B cell (primary cell): ENCODE measurements around the gene ERC2. TPM values are rescaled to one million over a fixed set of nuclear protein-coding genes. Genes with fewer than 3 reads are reported as not detected.

ENCODE experiments used
- ATAC-seq: fragments of 200-7000 bp; cut with Tn5 transposase; one replicate; pipeline ENCODE4 v1.10.0; 2021; ENCODE audit warnings: low read depth, mild to moderate bottlenecking, moderate number of reproducible peaks, moderate library complexity
- CTCF ChIA-PET: fragments of 350-600 bp; sonication (Branson Sonifier 250); formaldehyde crosslinking; loops from one replicate; lab custom pipeline; 2021; ENCODE audit warnings: antibody characterized with exemption, inconsistent platforms; lab: Charles Lee
- POLR2A ChIA-PET: fragments of 350-600 bp; sonication (Branson Sonifier 250); formaldehyde crosslinking; loops from one replicate; lab custom pipeline; 2021; ENCODE audit warnings: antibody characterized with exemption; lab: Charles Lee
- DNase-seq: peaks from one replicate; pipeline ENCODE4 v3.0.0; 2013
- H2AFZ ChIP-seq: 2 replicates; pipeline ENCODE4 v1.6.1; 2012; ENCODE audit warnings: mild to moderate bottlenecking, low read depth, low read length; ENCODE audit not compliant: insufficient read depth, poor library complexity, severe bottlenecking
- H3K27ac ChIP-seq, 2 donors: 1 replicate in 1 of 2; 2 replicates in 1 of 2; pipeline ENCODE4 v1.5.1; 2012 to 2013; ENCODE audit warnings: low read length in 2 of 2, mild to moderate bottlenecking in 2 of 2, moderate library complexity in 1 of 2
- H3K27me3 ChIP-seq, 4 experiments: fragments of 200-600 bp in 1 of 4; sonication (generic) in 1 of 4; replicated peaks in 1 of 4; 1 replicate in 2 of 4; 2 replicates in 2 of 4; pipeline versions ENCODE4 v1.6.1 to v1.7.0; 2013 to 2016; ENCODE audit warnings: low read length in 3 of 4, mild to moderate bottlenecking in 2 of 4, mixed read lengths in 1 of 4, moderate library complexity in 1 of 4; ENCODE audit not compliant: insufficient read depth in 4 of 4, control insufficient read depth in 3 of 4; ENCODE audit errors: control extremely low read depth in 1 of 4
- H3K36me3 ChIP-seq, 2 experiments: replicated peaks in 1 of 2; 1 replicate in 1 of 2; 2 replicates in 1 of 2; pipeline versions ENCODE4 v1.6.1 to v1.7.1; 2013; ENCODE audit warnings: low read length in 1 of 2; ENCODE audit not compliant: insufficient read depth in 2 of 2, control insufficient read depth in 1 of 2; ENCODE audit errors: control extremely low read depth in 1 of 2, extremely low read depth in 1 of 2
- H3K4me1 ChIP-seq, 2 donors: fragments of 200-600 bp in 1 of 2; sonication (generic) in 1 of 2; 1 replicate in 1 of 2; 2 replicates in 1 of 2; pipeline versions ENCODE4 v1.5.1 to v1.6.1; 2013 to 2017; ENCODE audit warnings: low read length in 2 of 2; ENCODE audit not compliant: control insufficient read depth in 2 of 2, insufficient read depth in 2 of 2
- H3K4me2 ChIP-seq: replicated peaks from 2 replicates; pipeline ENCODE3; 2012; ENCODE audit warnings: mild to moderate bottlenecking, low read depth, low read length; ENCODE audit not compliant: poor library complexity, severe bottlenecking
- H3K4me3 ChIP-seq, 5 experiments: fragments of 200-600 bp in 1 of 5; sonication (generic) in 1 of 5; 1 replicate in 3 of 5; 2 replicates in 2 of 5; pipeline versions ENCODE4 v1.5.1 to v1.7.0; 2011 to 2016; ENCODE audit warnings: low read length in 4 of 5, mild to moderate bottlenecking in 4 of 5, low read depth in 2 of 5, control low read depth in 1 of 5, moderate library complexity in 1 of 5; ENCODE audit not compliant: insufficient read depth in 1 of 5; ENCODE audit errors: control extremely low read depth in 1 of 5, extremely low read depth in 1 of 5
- H3K79me2 ChIP-seq: fragments of 200-600 bp; sonication (generic); one replicate; pipeline ENCODE4 v1.6.0; 2016; ENCODE audit warnings: low read length; ENCODE audit not compliant: control insufficient read depth, insufficient read depth
- H3K9ac ChIP-seq: fragments of 200-600 bp; sonication (generic); 2 replicates; pipeline ENCODE4 v1.6.1; 2017; ENCODE audit warnings: mild to moderate bottlenecking, low read length, moderate library complexity
- H3K9me3 ChIP-seq, 3 donors: one replicate each; pipeline versions ENCODE4 v1.6.1 to v1.7.1; 2013; ENCODE audit warnings: low read length in 2 of 3; ENCODE audit not compliant: control insufficient read depth in 2 of 3, insufficient read depth in 1 of 3; ENCODE audit errors: control extremely low read depth in 1 of 3
- H4K20me1 ChIP-seq: 2 replicates; pipeline ENCODE4 v1.6.0; 2012; ENCODE audit warnings: mild to moderate bottlenecking, low read length; ENCODE audit not compliant: insufficient read depth, control insufficient read depth, poor library complexity, severe bottlenecking
- H3K27ac Mint-ChIP-seq: one replicate; pipeline ENCODE4 v1.8.0; 2021; ENCODE audit warnings: mixed read lengths
- H3K27me3 Mint-ChIP-seq: one replicate; pipeline ENCODE4 v1.8.0; 2021; ENCODE audit warnings: mixed read lengths
- H3K4me1 Mint-ChIP-seq: one replicate; pipeline ENCODE4 v1.8.0; 2021; ENCODE audit warnings: mixed read lengths
- H3K4me3 Mint-ChIP-seq: one replicate; pipeline ENCODE4 v1.8.0; 2021; ENCODE audit warnings: mixed read lengths
- H3K9me3 Mint-ChIP-seq: one replicate; pipeline ENCODE4 v1.8.0; 2022; ENCODE audit warnings: mixed read lengths; ENCODE audit not compliant: insufficient read depth
- EZH2 ChIP-seq: IDR thresholded peaks from 2 replicates; pipeline ENCODE4 v1.6.1; 2012; ENCODE audit warnings: borderline replicate concordance, low read depth, mild to moderate bottlenecking, moderate library complexity, low read length; ENCODE audit not compliant: insufficient read depth, poor library complexity, severe bottlenecking
- WGBS: methylation state at CpG from one replicate; pipeline ENCODE4 v1.1.5; 2013; ENCODE audit warnings: missing lambda C conversion rate; ENCODE audit not compliant: insufficient coverage; 5-methylcytosine and 5-hydroxymethylcytosine counted together
- intact Hi-C: fragments of 100-400 bp; cut with micrococcal nuclease; formaldehyde crosslinking; loops from one replicate; pipeline ENCODE4 v1.10.0; 2022
- polyA plus RNA-seq: library from polyadenylated mRNA; depleted of rRNA; stranded (reverse); fragments of >200 nt; gene quantifications from 2 replicates; pipeline ENCODE4 v1.2.3, GENCODE V29; 2012
- total RNA-seq, 2 donors: library from RNA; stranded (reverse); fragments of 120-200 nt in 1 of 2; gene quantifications; 1 replicate in 1 of 2; 2 replicates in 1 of 2; pipeline versions ENCODE4 v1.2.3 to v1.2.4, GENCODE V29; 2013 to 2022
- TF ChIP-seq, protein P1 (sequence below): fragments of 200-600 bp; IDR thresholded peaks from one replicate; pipeline ENCODE4 v1.8.0; 2022; ENCODE audit warnings: antibody characterized with exemption, mild to moderate bottlenecking

ERC2 gene
- total and polyA plus RNA-seq, 2 donors (not counting 1 experiment from before 2014, with no cell fraction given): not detected

GRCh38 chr3:55724407-55724784, 743.9 kb downstream of the ERC2 start:
- no peak overlapping the region for H3K27ac ChIP-seq

DNA sequence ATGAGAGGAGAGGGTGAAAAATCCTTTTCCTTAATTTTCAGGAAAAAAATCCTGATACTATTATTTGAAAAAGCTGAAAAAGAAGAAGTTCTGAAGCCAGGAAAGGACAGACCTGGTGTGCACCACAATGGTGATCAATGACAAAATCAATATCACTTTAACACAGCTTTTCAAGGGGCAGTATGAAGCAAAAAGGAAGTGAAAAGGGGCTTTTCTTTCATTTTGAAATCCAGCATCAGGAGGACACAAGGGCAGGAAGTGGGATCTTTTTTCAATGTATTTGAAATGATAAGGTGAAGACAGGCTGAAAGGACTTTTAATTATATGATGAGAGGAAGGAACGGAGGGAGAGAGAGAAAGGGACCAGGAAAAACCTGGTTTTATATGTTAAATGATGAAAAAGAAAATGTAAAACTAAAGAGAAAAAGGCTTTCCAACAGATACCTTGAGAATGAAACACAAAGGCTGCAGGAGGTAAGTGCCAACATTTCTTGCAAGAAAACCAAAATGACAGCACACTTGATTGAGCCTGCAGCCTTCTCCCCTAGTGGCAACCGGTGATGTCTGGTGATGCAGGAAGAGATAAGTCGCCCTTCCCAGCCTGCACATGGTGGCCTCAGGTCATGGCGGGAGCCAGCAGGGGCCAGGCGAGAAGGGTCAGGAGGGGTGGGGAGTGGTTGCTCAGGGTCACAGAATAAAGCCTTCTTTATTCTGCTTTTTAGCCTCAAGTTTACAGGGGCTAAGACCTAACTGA, 744.4 kb downstream of the ERC2 start:
- 61% methylated on average over 3 of the region's 5 CpGs for WGBS
- Histone ChIP-seq H3K4me1 (no peaks in the 10 kb centered on the region), H3K79me2 (no peaks in the 10 kb centered on the region), H3K4me3 (no peak overlapping the region), H3K27me3 (no peaks in the 10 kb centered on the region), H4K20me1 (no peaks in the 10 kb centered on the region), H3K27ac (no peak overlapping the region), H3K9ac (no peak overlapping the region), H3K4me2 (no peak overlapping the region), H3K9me3 (no peaks in the 10 kb centered on the region), H2AFZ (no peak overlapping the region), H3K36me3 (no peaks in the 10 kb centered on the region)
- intact Hi-C loops: no loop called here
- ATAC-seq: no peak
- no peaks in the 10 kb centered on the region for H3K27me3 Mint-ChIP-seq
- no peak for DNase-seq
- H3K9me3 Mint-ChIP-seq: no peaks in the 10 kb centered on the region
- CTCF ChIA-PET: no interaction called here
- no peak overlapping the region for H3K27ac Mint-ChIP-seq
- peaks cover 18% of the 10 kb centered on the region for H3K4me1 Mint-ChIP-seq
- POLR2A ChIA-PET: no interaction called here
- TF ChIP-seq, protein P1, sequence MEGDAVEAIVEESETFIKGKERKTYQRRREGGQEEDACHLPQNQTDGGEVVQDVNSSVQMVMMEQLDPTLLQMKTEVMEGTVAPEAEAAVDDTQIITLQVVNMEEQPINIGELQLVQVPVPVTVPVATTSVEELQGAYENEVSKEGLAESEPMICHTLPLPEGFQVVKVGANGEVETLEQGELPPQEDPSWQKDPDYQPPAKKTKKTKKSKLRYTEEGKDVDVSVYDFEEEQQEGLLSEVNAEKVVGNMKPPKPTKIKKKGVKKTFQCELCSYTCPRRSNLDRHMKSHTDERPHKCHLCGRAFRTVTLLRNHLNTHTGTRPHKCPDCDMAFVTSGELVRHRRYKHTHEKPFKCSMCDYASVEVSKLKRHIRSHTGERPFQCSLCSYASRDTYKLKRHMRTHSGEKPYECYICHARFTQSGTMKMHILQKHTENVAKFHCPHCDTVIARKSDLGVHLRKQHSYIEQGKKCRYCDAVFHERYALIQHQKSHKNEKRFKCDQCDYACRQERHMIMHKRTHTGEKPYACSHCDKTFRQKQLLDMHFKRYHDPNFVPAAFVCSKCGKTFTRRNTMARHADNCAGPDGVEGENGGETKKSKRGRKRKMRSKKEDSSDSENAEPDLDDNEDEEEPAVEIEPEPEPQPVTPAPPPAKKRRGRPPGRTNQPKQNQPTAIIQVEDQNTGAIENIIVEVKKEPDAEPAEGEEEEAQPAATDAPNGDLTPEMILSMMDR: no peak
- no peak for TF ChIP-seq EZH2
- no peak overlapping the region for H3K4me3 Mint-ChIP-seq

More at GRCh38 chr3:55724407-55724784, 743.9 kb downstream of the ERC2 start:
- Histone ChIP-seq H3K9ac (no peak overlapping the region), H3K4me3 (no peak overlapping the region), H3K27me3 (no peaks in the 10 kb centered on the region), H3K4me1 (no peaks in the 10 kb centered on the region), H2AFZ (no peak overlapping the region), H4K20me1 (no peaks in the 10 kb centered on the region), H3K4me2 (no peak overlapping the region), H3K9me3 (no peaks in the 10 kb centered on the region), H3K36me3 (no peaks in the 10 kb centered on the region), H3K79me2 (no peaks in the 10 kb centered on the region)
- no peaks in the 10 kb centered on the region for H3K27me3 Mint-ChIP-seq
- DNase-seq: no peak
- POLR2A ChIA-PET: no interaction called here
- no peak for TF ChIP-seq EZH2
- TF ChIP-seq, protein P1: no peak
- H3K27ac Mint-ChIP-seq: no peak overlapping the region
- ATAC-seq: no peak
- intact Hi-C loops: no loop called here
- no peak overlapping the region for H3K4me3 Mint-ChIP-seq
- peaks cover 18% of the 10 kb centered on the region for H3K4me1 Mint-ChIP-seq
- H3K9me3 Mint-ChIP-seq: no peaks in the 10 kb centered on the region
- CTCF ChIA-PET: no interaction called here
